B cell (primary cell): ENCODE results near the gene BMPR1A. TPM values are rescaled to one million over a fixed set of nuclear protein-coding genes. Genes with fewer than 3 reads are reported as not detected.

Experiments
- ATAC-seq: fragments of 200-7000 bp; cut with Tn5 transposase; one replicate; pipeline ENCODE4 v1.10.0; 2021; ENCODE audit warnings: low read depth, mild to moderate bottlenecking, moderate number of reproducible peaks, moderate library complexity
- CTCF ChIA-PET: fragments of 350-600 bp; sonication (Branson Sonifier 250); formaldehyde crosslinking; loops from one replicate; lab custom pipeline; 2021; ENCODE audit warnings: antibody characterized with exemption, inconsistent platforms; lab: Charles Lee
- POLR2A ChIA-PET: fragments of 350-600 bp; sonication (Branson Sonifier 250); formaldehyde crosslinking; loops from one replicate; lab custom pipeline; 2021; ENCODE audit warnings: antibody characterized with exemption; lab: Charles Lee
- DNase-seq: peaks from one replicate; pipeline ENCODE4 v3.0.0; 2013
- H2AFZ ChIP-seq: 2 replicates; pipeline ENCODE4 v1.6.1; 2012; ENCODE audit warnings: mild to moderate bottlenecking, low read depth, low read length; ENCODE audit not compliant: insufficient read depth, poor library complexity, severe bottlenecking
- H3K27ac ChIP-seq, 2 donors: 1 replicate in 1 of 2; 2 replicates in 1 of 2; pipeline ENCODE4 v1.5.1; 2012 to 2013; ENCODE audit warnings: low read length in 2 of 2, mild to moderate bottlenecking in 2 of 2, moderate library complexity in 1 of 2
- H3K27me3 ChIP-seq, 4 experiments: fragments of 200-600 bp in 1 of 4; sonication (generic) in 1 of 4; replicated peaks in 1 of 4; 1 replicate in 2 of 4; 2 replicates in 2 of 4; pipeline versions ENCODE4 v1.6.1 to v1.7.0; 2013 to 2016; ENCODE audit warnings: low read length in 3 of 4, mild to moderate bottlenecking in 2 of 4, mixed read lengths in 1 of 4, moderate library complexity in 1 of 4; ENCODE audit not compliant: insufficient read depth in 4 of 4, control insufficient read depth in 3 of 4; ENCODE audit errors: control extremely low read depth in 1 of 4
- H3K36me3 ChIP-seq, 2 experiments: replicated peaks in 1 of 2; 1 replicate in 1 of 2; 2 replicates in 1 of 2; pipeline versions ENCODE4 v1.6.1 to v1.7.1; 2013; ENCODE audit warnings: low read length in 1 of 2; ENCODE audit not compliant: insufficient read depth in 2 of 2, control insufficient read depth in 1 of 2; ENCODE audit errors: control extremely low read depth in 1 of 2, extremely low read depth in 1 of 2
- H3K4me1 ChIP-seq, 2 donors: fragments of 200-600 bp in 1 of 2; sonication (generic) in 1 of 2; 1 replicate in 1 of 2; 2 replicates in 1 of 2; pipeline versions ENCODE4 v1.5.1 to v1.6.1; 2013 to 2017; ENCODE audit warnings: low read length in 2 of 2; ENCODE audit not compliant: control insufficient read depth in 2 of 2, insufficient read depth in 2 of 2
- H3K4me2 ChIP-seq: replicated peaks from 2 replicates; pipeline ENCODE3; 2012; ENCODE audit warnings: mild to moderate bottlenecking, low read depth, low read length; ENCODE audit not compliant: poor library complexity, severe bottlenecking
- H3K4me3 ChIP-seq, 5 experiments: fragments of 200-600 bp in 1 of 5; sonication (generic) in 1 of 5; 1 replicate in 3 of 5; 2 replicates in 2 of 5; pipeline versions ENCODE4 v1.5.1 to v1.7.0; 2011 to 2016; ENCODE audit warnings: low read length in 4 of 5, mild to moderate bottlenecking in 4 of 5, low read depth in 2 of 5, control low read depth in 1 of 5, moderate library complexity in 1 of 5; ENCODE audit not compliant: insufficient read depth in 1 of 5; ENCODE audit errors: control extremely low read depth in 1 of 5, extremely low read depth in 1 of 5
- H3K79me2 ChIP-seq: fragments of 200-600 bp; sonication (generic); one replicate; pipeline ENCODE4 v1.6.0; 2016; ENCODE audit warnings: low read length; ENCODE audit not compliant: control insufficient read depth, insufficient read depth
- H3K9ac ChIP-seq: fragments of 200-600 bp; sonication (generic); 2 replicates; pipeline ENCODE4 v1.6.1; 2017; ENCODE audit warnings: mild to moderate bottlenecking, low read length, moderate library complexity
- H3K9me3 ChIP-seq, 3 donors: one replicate each; pipeline versions ENCODE4 v1.6.1 to v1.7.1; 2013; ENCODE audit warnings: low read length in 2 of 3; ENCODE audit not compliant: control insufficient read depth in 2 of 3, insufficient read depth in 1 of 3; ENCODE audit errors: control extremely low read depth in 1 of 3
- H4K20me1 ChIP-seq: 2 replicates; pipeline ENCODE4 v1.6.0; 2012; ENCODE audit warnings: mild to moderate bottlenecking, low read length; ENCODE audit not compliant: insufficient read depth, control insufficient read depth, poor library complexity, severe bottlenecking
- H3K27ac Mint-ChIP-seq: one replicate; pipeline ENCODE4 v1.8.0; 2021; ENCODE audit warnings: mixed read lengths
- H3K27me3 Mint-ChIP-seq: one replicate; pipeline ENCODE4 v1.8.0; 2021; ENCODE audit warnings: mixed read lengths
- H3K4me1 Mint-ChIP-seq: one replicate; pipeline ENCODE4 v1.8.0; 2021; ENCODE audit warnings: mixed read lengths
- H3K4me3 Mint-ChIP-seq: one replicate; pipeline ENCODE4 v1.8.0; 2021; ENCODE audit warnings: mixed read lengths
- H3K9me3 Mint-ChIP-seq: one replicate; pipeline ENCODE4 v1.8.0; 2022; ENCODE audit warnings: mixed read lengths; ENCODE audit not compliant: insufficient read depth
- CTCF ChIP-seq: fragments of 200-600 bp; IDR thresholded peaks from one replicate; pipeline ENCODE4 v1.8.0; 2022; ENCODE audit warnings: antibody characterized with exemption, mild to moderate bottlenecking
- EZH2 ChIP-seq: IDR thresholded peaks from 2 replicates; pipeline ENCODE4 v1.6.1; 2012; ENCODE audit warnings: borderline replicate concordance, low read depth, mild to moderate bottlenecking, moderate library complexity, low read length; ENCODE audit not compliant: insufficient read depth, poor library complexity, severe bottlenecking
- WGBS: methylation state at CpG from one replicate; pipeline ENCODE4 v1.1.5; 2013; ENCODE audit warnings: missing lambda C conversion rate; ENCODE audit not compliant: insufficient coverage; 5-methylcytosine and 5-hydroxymethylcytosine counted together
- intact Hi-C: fragments of 100-400 bp; cut with micrococcal nuclease; formaldehyde crosslinking; loops from one replicate; pipeline ENCODE4 v1.10.0; 2022
- polyA plus RNA-seq: library from polyadenylated mRNA; depleted of rRNA; stranded (reverse); fragments of >200 nt; gene quantifications from 2 replicates; pipeline ENCODE4 v1.2.3, GENCODE V29; 2012
- total RNA-seq, 2 donors: library from RNA; stranded (reverse); fragments of 120-200 nt in 1 of 2; gene quantifications; 1 replicate in 1 of 2; 2 replicates in 1 of 2; pipeline versions ENCODE4 v1.2.3 to v1.2.4, GENCODE V29; 2013 to 2022

The BMPR1A gene
- total and polyA plus RNA-seq, 2 donors (not counting 1 experiment from before 2014, with no cell fraction given): 1.9 to 15.1 TPM

GRCh38 chr10:86729677-86730076 lies 26.7 kb upstream of the BMPR1A start:
- no peak overlapping the region for H3K4me3 Mint-ChIP-seq
- peaks cover 0 to 4% (median 0%) of the 10 kb centered on the region in 4 experiments for H3K27me3 ChIP-seq
- H3K4me1 ChIP-seq: no peaks in the 10 kb centered on the region
- CTCF ChIA-PET: interaction anchor here (1.2 kb wide), 1 partner anchor 170 kb away, joined by 4 read pairs; no protein-coding TSS in a partner anchor
- H3K4me1 Mint-ChIP-seq: peaks cover 1% of the 10 kb centered on the region
- H3K9me3 Mint-ChIP-seq: no peaks in the 10 kb centered on the region
- H2AFZ ChIP-seq: no peak overlapping the region
- H4K20me1 ChIP-seq: no peaks in the 10 kb centered on the region
- no peak overlapping the region for H3K4me2 ChIP-seq
- TF ChIP-seq CTCF: no peak
- H3K27ac Mint-ChIP-seq: no peak overlapping the region
- POLR2A ChIA-PET: no interaction called here
- H3K27ac ChIP-seq: no peak overlapping the region
- no peak overlapping the region for H3K4me3 ChIP-seq
- no peaks in the 10 kb centered on the region for H3K9me3 ChIP-seq
- no peaks in the 10 kb centered on the region for H3K36me3 ChIP-seq
- no peaks in the 10 kb centered on the region for H3K79me2 ChIP-seq
- H3K9ac ChIP-seq: no peak overlapping the region
- peaks cover 16% of the 10 kb centered on the region for H3K27me3 Mint-ChIP-seq
- ATAC-seq (no peak), DNase-seq (no peak)
- intact Hi-C loops: no loop called here
- 67% methylated on average over 1 of the region's 1 CpG for WGBS

- intact Hi-C loops: no loop called here
- no peak overlapping the region for H3K9ac ChIP-seq
- H3K27me3 ChIP-seq: peaks cover 0 to 4% (median 0%) of the 10 kb centered on the region in 4 experiments
- H3K27ac Mint-ChIP-seq: no peak overlapping the region
- H3K27me3 Mint-ChIP-seq: peaks cover 16% of the 10 kb centered on the region
- H2AFZ ChIP-seq: no peak overlapping the region
- no peaks in the 10 kb centered on the region for H3K79me2 ChIP-seq
- no peak overlapping the region for H3K4me2 ChIP-seq
- H4K20me1 ChIP-seq: no peaks in the 10 kb centered on the region
- H3K4me3 Mint-ChIP-seq: no peak overlapping the region
- H3K36me3 ChIP-seq: no peaks in the 10 kb centered on the region
- POLR2A ChIA-PET: no interaction called here
- H3K9me3 ChIP-seq: no peaks in the 10 kb centered on the region
- H3K9me3 Mint-ChIP-seq: no peaks in the 10 kb centered on the region
- TF ChIP-seq EZH2 (no peak), CTCF (no peak)
- H3K4me1 Mint-ChIP-seq: peaks cover 1% of the 10 kb centered on the region
- H3K27ac ChIP-seq: no peak overlapping the region
- no peak for ATAC-seq
- no peak overlapping the region for H3K4me3 ChIP-seq
- CTCF ChIA-PET: interaction anchor here (1.2 kb wide), 1 partner anchor 169 kb away, joined by 4 read pairs; no protein-coding TSS in a partner anchor
- WGBS: 100% methylated on average over 1 of the region's 1 CpG
- DNase-seq: no peak
- no peaks in the 10 kb centered on the region for H3K4me1 ChIP-seq
These were observed 26.2 kb upstream of the BMPR1A start for GRCh38 chr10:86730227-86730626.
